ENCODE measurements around the gene ADAP1. TPM values are rescaled to one million over a fixed set of nuclear protein-coding genes. Genes with fewer than 3 reads are reported as not detected.

Gene ADAP1
- total and polyA plus RNA-seq, 2 of the 13 experiments (the other 11 are each of a cell fraction or from before 2014, with no cell fraction given) = 10.5 to 24.6 TPM

- no peak for TF ChIP-seq TCF7 (IDR thresholded peaks at IDR 0.05; ENCODE audit: low read depth)
- TF ChIP-seq GRHL1 (CRISPR knock-in tag; conservative IDR thresholded peaks at IDR 0.05) = no peak
- no peak for TF ChIP-seq SP1 (IDR thresholded peaks at IDR 0.05)
- no peak for TF ChIP-seq SP1 (CRISPR knock-in tag; IDR thresholded peaks at IDR 0.05)
- no peak for TF ChIP-seq PRPF4 (IDR thresholded peaks at IDR 0.05; ENCODE audit: low read depth, low read length, poor library complexity, severe bottlenecking)
Observed at GRCh38 chr7:952548-953441, 1.7 kb downstream of the ADAP1 start (continued).

- FAIRE-seq (no peak), DNase-seq (ENCODE audit: low spot score) (no peak), ATAC-seq (no peak)
- ChIA-PET POLR2A (interaction anchor here (0.8 to 2.9 kb wide), 3 partner anchors 15 to 51 kb away, joined by 3 to 12 read pairs (median 9); no protein-coding TSS in a partner anchor), CTCF (ENCODE audit: low intra/inter-chr PET ratio, low total read pairs) (no interaction called here)
- TF ChIP-seq ZKSCAN1 (IDR thresholded peaks at IDR 0.05; ENCODE audit: low read length) (no peak), ADNP (CRISPR knock-in tag; IDR thresholded peaks at IDR 0.05) (no peak), FOXA3 (CRISPR knock-in tag; IDR thresholded peaks at IDR 0.05) (no peak), KDM3A (CRISPR knock-in tag; IDR thresholded peaks at IDR 0.05; ENCODE audit: low read depth) (no peak), ZNF205 (CRISPR knock-in tag; IDR thresholded peaks at IDR 0.05) (no peak), TFE3 (CRISPR knock-in tag; IDR thresholded peaks at IDR 0.05) (no peak), SRSF9 (IDR thresholded peaks at IDR 0.05; ENCODE audit: borderline replicate concordance, insufficient read depth, low read depth, low read length, poor library complexity, severe bottlenecking) (no peak), HNRNPH1 (optimal IDR thresholded peaks at IDR 0.05; ENCODE audit: low read depth, low read length) (no peak), ZNF891 (CRISPR knock-in tag; IDR thresholded peaks at IDR 0.05) (no peak)
- no peak overlapping the region; the same call in 1 of the 2 replicates for H3K4me2 ChIP-seq (ENCODE audit: low read depth, low read length)
- no peaks in the 10 kb centered on the region; a peak in 1 of 5 replicates for H3K36me3 ChIP-seq (replicated peaks in 1 of 2; ENCODE audit: control insufficient read depth in 1 of 2, insufficient read depth in 2 of 2, low read length in 2 of 2)
- H3K27ac ChIP-seq (ENCODE audit: extremely low read length, insufficient read depth, low read length) = no peak overlapping the region
- no TSS peak for BruUV-seq (replicated peaks)
- 98% methylated on average over 7 of the region's 21 CpGs for WGBS (ENCODE audit: low lambda C conversion rate)
- no peak overlapping the region; a peak in 1 of 6 replicates for H3K4me3 ChIP-seq (replicated peaks in 1 of 3; ENCODE audit: insufficient read depth in 1 of 3, low read depth in 2 of 3, low read length in 3 of 3)
- in situ Hi-C loops (cut with HindIII; ENCODE audit: extremely low pct_ligation_motif_present, low pct_unique_long_range_greater_than_20kb) (no loop called here), intact Hi-C loops (cut with micrococcal nuclease; ENCODE audit: unreplicated experiment) (loop anchor here (5.0 to 10.0 kb wide), 3 partner anchors 47 to 137 kb away; partner anchors contain the start of gene GET4)
- no peaks in the 10 kb centered on the region for H4K20me1 ChIP-seq (ENCODE audit: insufficient read depth, low read length)
- H3K27me3 ChIP-seq (ENCODE audit: control insufficient read depth in 1 of 2, insufficient read depth in 2 of 2, low read length in 2 of 2) = no peaks in the 10 kb centered on the region
- H3K9me3 ChIP-seq (ENCODE audit: low read length) = no peaks in the 10 kb centered on the region
- no peaks in the 10 kb centered on the region for H3K79me2 ChIP-seq (ENCODE audit: insufficient read depth, low read length)
- H3K9ac ChIP-seq (ENCODE audit: insufficient read depth, low read depth, low read length) = no peak overlapping the region
- peaks cover 46% of the 10 kb centered on the region for H3K4me1 ChIP-seq (ENCODE audit: insufficient read depth, low read length)
- no peak overlapping the region for H2AFZ ChIP-seq (ENCODE audit: low read length)
Observed at GRCh38 chr7:951881-952547, 2.5 kb downstream of the ADAP1 start.
